Pulmonary artery endothelial cell (primary cell): Measurements from ENCODE around the gene SSTR5. TPM values are rescaled to one million over a fixed set of nuclear protein-coding genes. Genes with fewer than 3 reads are reported as not detected.

Experiments
- DNase-seq: peaks from one replicate; pipeline ENCODE4 v3.0.0-alpha.2; 2011; ENCODE audit warnings: low read depth, low spot score
- total RNA-seq: library from RNA; depleted of rRNA; stranded (reverse); fragments of >200 nt; gene quantifications from 2 replicates; pipeline ENCODE4 v1.2.3, GENCODE V29; 2014

Gene SSTR5
- total RNA-seq, 1 donor from 2014 or later = 0.07 TPM

- no peak for DNase-seq
Observed at GRCh38 chr16:1102921-1103635, 30.5 kb downstream of the SSTR5 start.

- no peak for DNase-seq
Observed at GRCh38 chr16:1103636-1103980, 31.1 kb downstream of the SSTR5 start.

GRCh38 chr16:1105888-1106620 is 33.5 kb downstream of the SSTR5 start:
- DNase-seq = peak; percentile 15

- DNase-seq = no peak
Observed at GRCh38 chr16:1106659-1107058, 34.1 kb downstream of the SSTR5 start.

GRCh38 chr16:1107141-1107540 is 34.6 kb downstream of the SSTR5 start:
- DNase-seq = no peak

- no peak for DNase-seq
Observed at GRCh38 chr16:1107731-1108130, 35.2 kb downstream of the SSTR5 start.

- no peak for DNase-seq
Observed at GRCh38 chr16:1108299-1109252, 36.0 kb downstream of the SSTR5 start.

- no peak for DNase-seq
Observed at GRCh38 chr16:1109648-1110047, 37.1 kb downstream of the SSTR5 start.

- no peak for DNase-seq
Observed at GRCh38 chr16:1112506-1113184, 40.1 kb downstream of the SSTR5 start.

- DNase-seq = no peak
Observed at GRCh38 chr16:1113489-1113888, 40.9 kb downstream of the SSTR5 start.

- no peak for DNase-seq
Observed at GRCh38 chr16:1113889-1114526, 41.5 kb downstream of the SSTR5 start.

GRCh38 chr16:1116693-1117077 is 44.1 kb downstream of the SSTR5 start:
- DNase-seq = no peak

GRCh38 chr16:1117176-1117900 is 44.8 kb downstream of the SSTR5 start:
- no peak for DNase-seq

- DNase-seq = no peak
Observed at GRCh38 chr16:1117926-1118325, 45.4 kb downstream of the SSTR5 start.

- no peak for DNase-seq
Observed at GRCh38 chr16:1119129-1119528, 46.6 kb downstream of the SSTR5 start.

- no peak for DNase-seq
Observed at GRCh38 chr16:1119766-1120576, 47.4 kb downstream of the SSTR5 start.

GRCh38 chr16:1120577-1120941 is 48.0 kb downstream of the SSTR5 start:
- no peak for DNase-seq

GRCh38 chr16:1121009-1121408 is 48.5 kb downstream of the SSTR5 start:
- no peak for DNase-seq

GRCh38 chr16:1121601-1122397 is 49.3 kb downstream of the SSTR5 start:
- DNase-seq = no peak
